Lower lobe of right lung (tissue), 2 donors: ENCODE measurements around the gene CFB. TPM values are rescaled to one million over a fixed set of nuclear protein-coding genes. Genes with fewer than 3 reads are reported as not detected.
A peak's percentile ranks its signal among the peaks of the same experiment; 100 is the strongest.

Experiments
- ATAC-seq, 2 donors: fragments of 200-7000 bp; cut with Tn5 transposase; one replicate each; pipeline ENCODE4 v1.9.1; 2020 to 2022; ENCODE audit warnings: mild to moderate bottlenecking in 2 of 2, moderate library complexity in 2 of 2
- DNase-seq: peaks from one replicate; pipeline ENCODE4 v3.0.0-alpha.2; 2020
- H3K27ac ChIP-seq: fragments of 200-600 bp; one replicate; pipeline ENCODE4 v1.8.0; 2022
- H3K27me3 ChIP-seq: fragments of 200-600 bp; one replicate; pipeline ENCODE4 v1.8.0; 2022; ENCODE audit warnings: low read depth
- H3K36me3 ChIP-seq: fragments of 200-600 bp; one replicate; pipeline ENCODE4 v1.8.0; 2022; ENCODE audit warnings: mild to moderate bottlenecking
- H3K4me1 ChIP-seq: fragments of 200-600 bp; one replicate; pipeline ENCODE4 v1.8.0; 2022
- H3K4me3 ChIP-seq: fragments of 200-600 bp; one replicate; pipeline ENCODE4 v1.8.0; 2022; ENCODE audit warnings: mild to moderate bottlenecking
- H3K9me3 ChIP-seq: fragments of 200-600 bp; one replicate; pipeline ENCODE4 v1.8.0; 2022
- CTCF ChIP-seq: fragments of 200-600 bp; IDR thresholded peaks from one replicate; pipeline ENCODE4 v1.8.0; 2022; ENCODE audit warnings: antibody characterized with exemption, mild to moderate bottlenecking
- intact Hi-C: fragments of 100-400 bp; cut with DNase I; formaldehyde crosslinking; loops from one replicate; pipeline ENCODE4 v1.11.0; 2022
- total RNA-seq: library from RNA; stranded (reverse); fragmentation: NEBNext Ultra II Directional; extraction: Animal tissue kit (Norgen Biotek cat#: 25700); gene quantifications from one replicate; pipeline ENCODE4 v1.2.1, GENCODE V29; 2021
- donor health status: DM: no; HTN: yes; CAD: no; lungs with severe emphysema.

CFB gene
- total RNA-seq, 1 donor from 2014 or later, result 85.6 TPM

DNA sequence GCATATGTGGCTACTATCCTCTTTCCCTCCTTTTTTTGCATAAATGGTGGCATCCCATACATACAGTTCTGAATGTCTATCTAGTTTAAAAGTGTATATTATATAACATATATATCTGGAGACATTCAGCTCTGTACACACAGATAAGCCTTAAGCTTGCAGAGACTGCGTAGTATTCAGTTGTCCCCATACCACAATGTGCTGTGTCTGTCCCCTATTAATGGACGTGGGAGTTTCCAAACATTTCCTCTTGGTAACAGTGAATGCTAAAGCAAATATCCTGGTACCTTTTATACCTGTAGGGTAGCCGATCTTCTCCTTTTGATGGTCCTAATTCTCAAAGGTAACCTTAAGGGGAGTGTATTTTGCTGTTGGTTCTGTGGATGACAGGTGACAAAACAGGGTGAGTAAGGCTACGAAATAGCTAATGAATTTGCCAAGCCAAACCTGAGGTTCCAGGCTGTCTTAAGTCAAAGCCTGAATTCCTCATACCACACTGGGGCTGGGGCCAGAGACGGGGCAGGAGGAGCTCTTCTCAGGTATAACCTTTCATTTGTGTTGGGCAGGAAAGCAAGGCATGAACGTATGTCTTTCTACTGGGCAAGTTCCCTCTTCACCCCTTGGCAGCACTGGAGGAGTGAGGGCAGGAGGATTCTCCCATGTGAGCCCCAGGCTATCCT, 26.1 kb upstream of the CFB start:
- Histone ChIP-seq H3K27me3 (no peaks in the 10 kb centered on the region), H3K36me3 (no peaks in the 10 kb centered on the region), H3K27ac (peak overlapping the region; percentile 67), H3K4me1 (peaks cover 20% of the 10 kb centered on the region), H3K9me3 (no peaks in the 10 kb centered on the region), H3K4me3 (no peak overlapping the region)
- no peak for DNase-seq
- TF ChIP-seq CTCF, result no peak
- ATAC-seq, result no peak
- intact Hi-C loops, result no loop called here

DNA sequence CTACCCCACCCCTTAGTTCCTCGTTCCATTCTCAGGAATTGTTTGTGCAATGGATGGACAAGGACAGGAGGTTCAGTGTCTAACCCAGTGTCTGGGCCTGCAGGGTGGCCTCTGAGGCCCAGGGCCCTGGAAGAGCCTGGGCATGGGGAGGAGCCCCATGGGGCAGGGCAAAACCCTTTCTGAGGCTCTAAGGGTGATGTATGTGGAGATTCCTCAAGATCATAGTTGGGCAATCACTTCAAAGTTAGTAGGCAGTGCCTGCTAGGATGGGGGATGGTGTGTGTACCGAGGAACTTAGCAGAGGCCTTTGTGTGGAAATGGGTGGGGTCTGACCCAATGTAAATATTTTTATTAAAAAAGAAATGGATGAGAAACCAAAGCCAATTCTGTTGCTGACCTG, 25.1 kb upstream of the CFB start:
- DNase-seq (no peak), ATAC-seq (peak; percentile 80 to 89)

GRCh38 chr6:31922942-31923341, 23.0 kb upstream of the CFB start:
- Histone ChIP-seq H3K27me3 (no peaks in the 10 kb centered on the region), H3K4me1 (peaks cover 22% of the 10 kb centered on the region), H3K4me3 (no peak overlapping the region), H3K36me3 (no peaks in the 10 kb centered on the region), H3K9me3 (no peaks in the 10 kb centered on the region), H3K27ac (no peak overlapping the region)
- peak; percentile 18 for TF ChIP-seq CTCF
- ATAC-seq, result no peak
- intact Hi-C loops, result no loop called here
- no peak for DNase-seq

More for the DNA sequence above, 25.1 kb upstream of the CFB start:
- intact Hi-C loops, result no loop called here
- no peak for TF ChIP-seq CTCF
- Histone ChIP-seq H3K9me3 (no peaks in the 10 kb centered on the region), H3K4me1 (peaks cover 20% of the 10 kb centered on the region), H3K4me3 (no peak overlapping the region), H3K27ac (peak overlapping the region; percentile 67), H3K27me3 (no peaks in the 10 kb centered on the region), H3K36me3 (no peaks in the 10 kb centered on the region)

DNA sequence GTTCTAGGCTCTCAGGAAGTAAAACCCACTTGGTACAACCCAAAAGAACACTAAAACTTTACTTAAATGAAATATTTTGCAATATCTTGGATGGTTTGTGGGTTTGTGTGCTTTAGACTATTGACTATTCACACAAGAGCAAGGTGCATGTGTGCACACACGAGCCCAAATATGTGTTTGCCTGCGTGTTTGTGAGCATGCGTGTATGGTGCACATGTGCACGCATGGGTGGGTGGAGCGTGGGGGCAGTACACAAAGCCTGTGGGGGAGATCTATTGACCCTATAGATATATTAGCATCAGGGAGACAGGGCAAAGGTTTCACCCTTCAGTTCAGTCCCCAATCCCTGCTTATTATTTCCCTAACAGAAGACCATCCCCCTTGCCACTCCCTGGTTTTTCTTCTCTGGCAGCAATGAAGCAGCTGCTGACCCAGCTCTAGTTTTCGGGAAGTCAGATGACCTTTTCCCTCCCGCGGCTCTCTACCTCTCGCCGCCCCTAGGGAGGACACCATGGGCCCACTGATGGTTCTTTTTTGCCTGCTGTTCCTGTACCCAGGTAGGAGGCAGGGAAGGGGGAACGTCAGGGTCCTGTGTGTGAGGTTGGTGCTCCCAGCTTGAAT, 18.5 kb upstream of the CFB start, which contains the start of gene C2:
Gene C2, plus strand, starts transcription at position 476 of the 621 bp plus-strand sequence. Its CDS starts 36 bp downstream, at position 512.
- Histone ChIP-seq H3K4me3 (peak within 1 kb of the TSS; percentile 58), H3K27ac (peak within 1 kb of the TSS; percentile 76), H3K27me3 (no peaks in the 10 kb centered on the region), H3K9me3 (no peaks in the 10 kb centered on the region), H3K36me3 (no peaks in the 10 kb centered on the region), H3K4me1 (peaks cover 11% of the 10 kb centered on the region)
- intact Hi-C loops, result no loop called here
- DNase-seq, result peak; percentile 63
- TF ChIP-seq CTCF, result no peak
- ATAC-seq, result peak; percentile 82 to 83

DNA sequence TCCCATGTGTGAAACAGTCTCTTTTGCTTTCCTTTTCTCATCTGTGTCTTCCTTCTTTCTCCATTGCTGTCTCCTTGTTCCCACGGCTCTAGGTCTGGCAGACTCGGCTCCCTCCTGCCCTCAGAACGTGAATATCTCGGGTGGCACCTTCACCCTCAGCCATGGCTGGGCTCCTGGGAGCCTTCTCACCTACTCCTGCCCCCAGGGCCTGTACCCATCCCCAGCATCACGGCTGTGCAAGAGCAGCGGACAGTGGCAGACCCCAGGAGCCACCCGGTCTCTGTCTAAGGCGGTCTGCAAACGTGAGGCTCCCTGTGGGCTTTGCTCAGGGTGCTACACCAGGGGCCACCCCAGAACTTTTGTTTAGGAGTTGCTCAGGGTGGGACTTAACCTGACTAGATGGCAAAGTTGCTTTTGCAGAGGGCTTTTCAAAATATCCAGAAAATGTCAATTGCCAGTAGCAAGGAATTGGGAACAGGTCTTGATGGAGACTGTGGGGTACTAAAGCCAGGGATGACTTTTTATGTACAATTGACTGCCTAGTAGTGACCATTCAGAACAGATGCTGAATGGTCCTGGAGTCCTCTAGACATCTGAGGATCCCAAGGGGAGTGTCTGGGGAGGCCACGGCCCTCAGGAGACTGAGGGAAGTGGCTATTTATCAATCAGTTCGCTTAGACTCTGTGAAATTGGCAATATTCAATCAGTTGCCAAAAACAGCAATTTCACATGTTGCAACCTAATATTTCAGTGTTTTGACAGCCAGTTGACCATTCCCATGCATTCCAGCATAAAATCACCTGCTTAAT, 17.8 kb upstream of the CFB start:
- peak overlapping the region; percentile 76 for H3K27ac ChIP-seq
- DNase-seq (no peak), ATAC-seq (peak; percentile 25 to 40)
- peak overlapping the region; percentile 58 for H3K4me3 ChIP-seq
- TF ChIP-seq CTCF, result no peak
- intact Hi-C loops, result no loop called here
- H3K27me3 ChIP-seq, result no peaks in the 10 kb centered on the region
- no peaks in the 10 kb centered on the region for H3K36me3 ChIP-seq
- H3K4me1 ChIP-seq, result peaks cover 11% of the 10 kb centered on the region
- H3K9me3 ChIP-seq, result no peaks in the 10 kb centered on the region
